ENCODE results near the gene MASP1. TPM values are rescaled to one million over a fixed set of nuclear protein-coding genes. Genes with fewer than 3 reads are reported as not detected.
A peak's percentile ranks its signal among the peaks of the same experiment; 100 is the strongest.
"Not testable (repeated sequence)": the region's sequence is repeated elsewhere in the genome, so short reads cannot be mapped to it uniquely, and the experiment has no call there.

The MASP1 gene
- total RNA-seq, 1 donor from 2014 or later: 1.6 TPM

DNA sequence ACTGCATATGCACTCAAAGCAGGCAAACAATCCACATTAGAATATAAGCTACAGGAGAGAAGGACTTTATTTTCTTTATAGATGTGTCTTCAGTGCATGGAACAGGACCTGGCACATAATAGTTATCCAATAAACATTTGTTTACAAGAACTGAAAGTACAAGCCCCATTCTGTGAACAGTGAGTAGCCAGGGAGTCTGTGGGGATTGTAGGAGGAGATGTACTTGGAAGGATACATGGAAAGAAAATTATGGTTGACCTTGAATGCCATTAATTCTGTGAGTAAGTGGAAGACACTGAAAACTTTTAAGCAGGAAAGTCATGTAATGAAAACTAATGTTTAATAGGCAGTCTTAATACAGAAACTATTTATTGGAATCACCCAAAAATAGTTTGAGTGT is 28.3 kb downstream of the MASP1 start:
- no peak for ATAC-seq

DNA sequence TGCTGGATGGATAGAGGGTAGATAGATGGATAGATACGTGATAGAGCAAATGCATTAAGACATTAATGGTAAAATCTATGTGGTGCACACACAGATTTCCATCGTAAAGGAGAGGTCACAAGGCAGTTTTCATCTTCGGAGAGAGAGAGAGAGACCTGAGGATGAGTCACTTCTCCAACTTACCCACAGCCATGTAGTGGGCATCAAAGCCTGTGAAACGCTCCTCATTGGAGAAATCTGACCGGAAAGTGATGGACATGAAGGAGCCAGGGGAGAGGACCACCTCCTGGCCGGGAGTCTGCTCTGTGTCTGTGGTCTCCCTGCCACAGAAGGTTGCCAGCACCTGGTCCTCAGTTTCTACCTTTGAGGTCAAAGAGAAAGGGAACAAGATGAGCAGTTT is 29.2 kb downstream of the MASP1 start:
- ATAC-seq: no peak

GRCh38 chr3:187261541-187261969 is 30.0 kb downstream of the MASP1 start:
- no peak for ATAC-seq

DNA sequence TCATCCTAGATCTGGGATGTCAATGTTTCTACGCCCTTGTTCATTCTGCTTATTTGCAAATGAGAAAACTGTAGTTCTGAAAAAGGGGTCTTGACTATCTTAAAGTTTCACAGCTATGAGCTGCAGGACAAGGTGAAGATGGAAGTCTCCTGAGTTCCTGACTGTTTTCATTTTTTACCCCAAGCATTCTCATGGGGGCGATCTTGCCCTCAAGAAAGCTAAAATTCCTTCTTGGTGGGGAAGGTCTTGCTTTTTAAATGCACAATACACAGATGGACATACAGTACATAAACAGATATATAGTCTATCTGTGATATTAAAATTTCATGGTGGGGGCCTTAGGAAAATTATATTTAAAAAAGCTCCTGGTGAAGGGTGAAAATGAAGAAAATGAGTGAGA is 32.4 kb downstream of the MASP1 start:
- ATAC-seq: no peak

DNA sequence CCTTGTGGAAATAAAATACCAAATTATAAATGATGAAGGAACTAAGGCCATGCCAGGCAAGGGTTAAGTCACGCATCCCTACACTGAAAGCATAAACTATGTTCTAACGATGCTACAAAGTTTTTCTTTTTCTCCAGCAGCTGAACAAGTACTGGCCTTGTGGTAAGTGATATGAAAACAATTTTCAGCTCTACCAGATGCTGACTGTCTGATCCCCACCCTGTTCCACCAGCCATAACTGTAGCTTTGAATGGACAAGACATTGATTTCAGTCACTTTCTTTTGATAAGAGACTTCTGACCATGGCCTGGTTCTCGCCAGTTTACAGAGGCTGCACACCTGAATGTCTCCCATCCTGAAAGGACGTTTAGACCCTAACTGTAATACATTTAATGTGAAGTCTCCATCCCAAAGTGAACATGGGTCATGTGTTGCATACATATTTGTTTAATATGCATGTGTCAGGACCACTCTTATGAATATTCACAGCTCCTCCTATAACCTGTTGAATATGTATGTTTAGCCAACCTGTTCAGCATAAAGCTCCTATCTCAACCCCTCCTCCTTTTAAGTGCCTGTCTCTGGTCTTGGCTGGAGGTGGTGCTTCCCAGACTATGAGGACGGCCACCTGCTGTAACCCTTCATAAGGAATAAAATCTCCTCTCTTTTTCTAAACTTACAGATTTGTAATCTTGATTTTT is 33.4 kb downstream of the MASP1 start:
- no peak for ATAC-seq

- no peak for ATAC-seq
Observed at GRCh38 chr3:187257471-187257870, 34.1 kb downstream of the MASP1 start.

DNA sequence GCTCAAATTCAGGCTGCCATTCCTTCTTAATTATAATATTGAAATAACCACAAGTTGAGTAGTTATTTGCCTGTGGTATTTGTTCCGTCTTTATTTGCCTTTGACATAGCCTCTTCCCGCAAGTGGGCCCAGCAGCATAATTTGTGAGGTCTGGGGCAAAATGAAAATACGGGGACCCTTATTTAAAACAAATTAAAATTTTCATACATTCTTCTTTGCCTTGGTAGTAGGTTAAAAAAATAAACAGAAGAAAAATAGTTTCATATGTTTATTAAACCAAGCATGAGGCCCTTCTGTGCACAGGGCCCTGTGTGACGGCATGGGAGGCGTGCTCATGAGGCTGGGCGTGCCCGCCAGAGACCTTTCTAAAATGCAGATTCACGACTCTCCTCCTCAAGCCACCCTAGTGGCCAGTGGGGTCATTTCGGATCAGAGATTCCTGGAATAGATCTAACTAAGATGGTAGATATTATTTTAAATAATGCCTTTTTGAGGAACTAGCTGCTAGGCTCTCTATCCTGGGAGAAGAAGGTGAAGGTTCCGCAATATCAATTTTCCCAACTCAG is 35.4 kb downstream of the MASP1 start:
- no peak for ATAC-seq

DNA sequence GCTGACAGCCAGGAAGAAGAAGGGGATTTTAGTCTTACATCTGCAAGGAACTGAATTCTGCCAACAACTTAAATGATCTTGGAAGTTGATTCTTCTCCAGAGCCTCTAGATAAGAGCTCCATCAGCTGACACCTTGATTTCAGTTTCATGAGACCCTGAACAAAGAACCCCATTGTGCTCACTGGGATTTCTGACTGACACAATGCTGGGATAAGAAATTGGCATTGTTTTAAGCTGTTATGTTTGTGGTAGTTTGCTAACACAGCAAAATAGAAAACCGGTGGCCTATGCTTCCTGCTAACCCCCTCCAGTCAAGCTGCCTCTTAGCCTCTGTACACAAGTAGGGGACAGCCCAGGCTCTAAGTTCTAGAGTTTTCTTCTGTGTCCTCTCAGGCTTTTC is 36.2 kb downstream of the MASP1 start:
- ATAC-seq: no peak

GRCh38 chr3:187252311-187252710 is 39.2 kb downstream of the MASP1 start:
- no peak for ATAC-seq

DNA sequence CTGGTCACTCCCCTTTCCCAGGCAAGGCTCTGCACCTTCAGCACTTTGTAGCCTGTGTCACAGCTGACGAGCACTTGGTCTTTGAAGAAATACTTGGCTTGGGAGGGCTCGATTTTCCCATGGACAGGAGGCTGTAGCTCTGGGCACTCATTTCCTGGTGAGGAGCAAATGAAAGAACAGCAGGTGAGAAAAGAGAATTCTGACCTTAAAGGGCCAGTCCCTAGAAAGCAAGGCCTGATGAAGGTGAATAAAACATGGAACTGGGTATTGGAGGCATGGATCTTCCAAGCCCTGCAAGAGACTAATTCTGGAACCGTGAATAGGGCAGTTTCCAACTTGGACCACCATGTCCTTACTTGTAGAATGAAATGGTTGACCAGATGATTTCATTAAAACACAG is 39.9 kb downstream of the MASP1 start:
- ATAC-seq: no peak

GRCh38 chr3:187247398-187247797 is 44.1 kb downstream of the MASP1 start:
- no peak for ATAC-seq

- peak; percentile 86 for ATAC-seq
Observed at GRCh38 chr3:187243933-187244524, 47.5 kb downstream of the MASP1 start.

DNA sequence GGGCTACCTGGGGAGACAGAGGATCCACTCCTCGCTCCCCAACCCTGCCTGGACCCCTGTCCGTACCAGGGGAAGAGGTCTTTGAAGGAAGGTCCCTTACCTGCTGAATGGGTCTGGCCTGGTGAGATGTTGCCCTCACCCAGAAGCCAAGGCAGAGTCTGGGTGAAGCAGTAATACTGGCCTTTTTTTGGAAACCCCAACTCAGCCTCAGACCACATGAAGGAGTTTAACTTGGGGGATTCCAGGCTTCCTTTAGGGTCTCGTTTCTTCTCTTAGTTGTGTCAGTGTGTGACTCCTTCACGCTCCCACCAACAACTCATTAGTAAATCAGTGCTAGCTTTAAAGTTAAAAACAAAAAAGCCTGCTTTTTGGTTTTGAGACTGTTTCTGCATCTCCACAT is 48.6 kb downstream of the MASP1 start:
- ATAC-seq: no peak

GRCh38 chr3:187242435-187242834 is 49.1 kb downstream of the MASP1 start:
- ATAC-seq: no peak

- not testable (repeated sequence) for ATAC-seq
Observed at GRCh38 chr3:187238835-187239234, 52.7 kb downstream of the MASP1 start.

- no peak for ATAC-seq
Observed at GRCh38 chr3:187238239-187238638, 53.3 kb downstream of the MASP1 start.

DNA sequence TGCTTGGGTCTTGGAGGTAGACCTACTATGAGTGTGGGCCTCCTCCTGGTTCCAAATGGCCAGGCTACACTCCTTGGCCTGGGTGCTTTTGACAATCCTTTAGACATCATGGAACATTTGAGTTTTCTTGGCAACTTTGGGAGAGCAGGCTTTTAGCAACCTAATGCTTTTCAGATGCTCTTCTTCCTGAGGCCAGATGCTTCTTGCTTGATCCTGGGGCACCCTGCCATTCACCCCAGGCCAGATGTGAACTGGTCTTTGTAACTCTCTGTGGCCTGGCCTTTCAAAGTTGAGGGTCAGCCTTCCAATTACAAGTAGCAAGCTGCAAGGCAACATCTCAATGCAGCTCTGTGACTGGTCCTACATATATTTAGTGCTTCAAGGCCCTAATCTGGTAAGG is 53.8 kb downstream of the MASP1 start:
- no peak for ATAC-seq

- ATAC-seq: no peak
Observed at GRCh38 chr3:187236962-187237361, 54.6 kb downstream of the MASP1 start.

- no peak for ATAC-seq
Observed at GRCh38 chr3:187230011-187230410, 61.5 kb downstream of the MASP1 start.

- no peak for ATAC-seq
Observed at GRCh38 chr3:187228740-187229139, 62.8 kb downstream of the MASP1 start.

DNA sequence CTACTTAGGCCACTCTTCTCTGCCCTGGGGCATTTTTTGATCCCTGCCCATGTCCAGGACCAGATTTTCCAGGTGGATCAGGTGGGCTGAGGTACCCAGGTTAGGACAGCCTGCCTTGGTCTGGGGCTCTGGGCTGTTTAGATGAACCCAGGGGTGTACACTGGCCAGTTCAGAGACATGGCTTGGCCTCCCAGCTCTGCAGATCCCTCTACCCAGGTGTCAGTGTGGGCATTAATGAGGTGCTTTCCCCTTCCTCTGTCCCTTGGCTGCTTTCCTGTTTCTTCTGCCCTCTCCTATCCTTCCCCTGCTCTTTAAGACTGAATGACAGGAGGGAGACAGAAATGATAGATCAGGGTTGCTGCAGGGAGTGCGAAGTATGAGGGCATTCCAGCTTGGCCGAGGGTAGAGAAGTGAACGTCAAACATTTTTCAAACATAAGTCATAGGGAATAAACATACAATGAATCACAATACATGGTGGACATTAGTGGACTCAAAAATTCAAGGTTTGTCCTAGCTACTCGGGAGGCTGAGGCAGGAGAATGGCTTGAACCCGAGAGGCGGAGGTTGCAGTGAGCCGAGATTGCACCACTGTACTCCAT is 63.8 kb downstream of the MASP1 start:
- no peak for ATAC-seq

DNA sequence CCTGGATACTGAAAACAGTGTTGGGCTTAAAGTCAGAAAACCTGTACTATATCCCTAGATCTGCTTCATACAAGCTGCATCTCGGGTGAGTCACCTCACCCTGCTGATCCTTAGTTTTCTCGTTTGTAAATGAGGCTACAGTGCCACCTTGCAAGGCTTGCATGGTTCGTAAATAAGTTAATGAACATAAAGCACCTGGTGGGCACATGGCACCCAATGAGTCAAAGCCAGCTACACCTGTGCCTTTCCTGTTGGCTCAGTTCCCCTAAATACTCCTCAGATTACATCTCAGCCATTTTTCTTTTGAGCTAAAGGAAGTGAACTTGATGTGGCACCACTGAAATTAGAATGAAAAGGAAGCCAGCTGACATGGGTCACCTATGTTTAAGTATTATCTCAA is 67.7 kb downstream of the MASP1 start:
- ATAC-seq: peak; percentile 83

- ATAC-seq: no peak
Observed at GRCh38 chr3:187222801-187223200, 68.7 kb downstream of the MASP1 start.

- no peak for ATAC-seq
Observed at GRCh38 chr3:187215460-187215859, 76.1 kb downstream of the MASP1 start.
